PC-3 (cell line): ENCODE data around the gene KIAA0040.

ENCODE experiments used
- EZH2 ChIP-seq: fragments of 300-600 bp; sonication (generic); IDR thresholded peaks from one replicate; pipeline ENCODE4 v1.6.1; 2017; ENCODE audit warnings: antibody characterized with exemption, mild to moderate bottlenecking, low read length; ENCODE audit not compliant: unreplicated experiment
- EZH2phosphoT487 ChIP-seq: fragments of 300-600 bp; sonication (generic); IDR thresholded peaks from 2 replicates; pipeline ENCODE4 v1.6.1; 2018; ENCODE audit warnings: mild to moderate bottlenecking, antibody characterized with exemption, low read length, borderline replicate concordance
- TF ChIP-seq, protein P1 (sequence below): fragments of 300-600 bp; sonication (generic); conservative IDR thresholded peaks from 2 replicates; pipeline ENCODE4 v1.5.1; 2017; ENCODE audit warnings: antibody characterized with exemption, low read depth, mild to moderate bottlenecking, low read length

DNA sequence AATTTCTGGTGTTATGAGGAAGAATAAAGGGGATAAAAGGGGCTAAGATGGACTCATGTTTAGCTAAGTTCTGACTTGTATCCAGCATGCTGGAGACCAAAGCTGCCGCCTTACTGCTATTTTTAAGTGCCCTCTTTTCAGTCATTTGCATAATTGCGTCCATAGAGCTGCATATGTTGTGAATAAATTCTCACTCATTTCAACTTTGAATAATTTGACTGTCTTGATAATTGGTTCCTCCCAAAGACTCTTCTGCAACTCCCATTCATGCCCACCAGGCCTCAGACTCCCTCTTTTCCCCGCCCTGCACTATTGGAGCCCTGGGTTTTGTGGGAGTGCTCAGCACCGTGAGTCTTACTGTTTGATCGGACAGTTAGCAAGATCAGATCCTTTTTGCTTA is 45.0 kb downstream of the KIAA0040 start:
- TF ChIP-seq, protein P1, sequence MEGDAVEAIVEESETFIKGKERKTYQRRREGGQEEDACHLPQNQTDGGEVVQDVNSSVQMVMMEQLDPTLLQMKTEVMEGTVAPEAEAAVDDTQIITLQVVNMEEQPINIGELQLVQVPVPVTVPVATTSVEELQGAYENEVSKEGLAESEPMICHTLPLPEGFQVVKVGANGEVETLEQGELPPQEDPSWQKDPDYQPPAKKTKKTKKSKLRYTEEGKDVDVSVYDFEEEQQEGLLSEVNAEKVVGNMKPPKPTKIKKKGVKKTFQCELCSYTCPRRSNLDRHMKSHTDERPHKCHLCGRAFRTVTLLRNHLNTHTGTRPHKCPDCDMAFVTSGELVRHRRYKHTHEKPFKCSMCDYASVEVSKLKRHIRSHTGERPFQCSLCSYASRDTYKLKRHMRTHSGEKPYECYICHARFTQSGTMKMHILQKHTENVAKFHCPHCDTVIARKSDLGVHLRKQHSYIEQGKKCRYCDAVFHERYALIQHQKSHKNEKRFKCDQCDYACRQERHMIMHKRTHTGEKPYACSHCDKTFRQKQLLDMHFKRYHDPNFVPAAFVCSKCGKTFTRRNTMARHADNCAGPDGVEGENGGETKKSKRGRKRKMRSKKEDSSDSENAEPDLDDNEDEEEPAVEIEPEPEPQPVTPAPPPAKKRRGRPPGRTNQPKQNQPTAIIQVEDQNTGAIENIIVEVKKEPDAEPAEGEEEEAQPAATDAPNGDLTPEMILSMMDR, result no peak
- TF ChIP-seq EZH2phosphoT487, result no peak
- no peak for TF ChIP-seq EZH2
